Neuronal stem cell (in vitro differentiated cells): ENCODE data around the gene HPSE2.
A peak's percentile ranks its signal among the peaks of the same experiment; 100 is the strongest.

ENCODE experiments used
- DNase-seq: peaks from one replicate; pipeline ENCODE4 v3.0.0-alpha.2; 2013; ENCODE audit warnings: low spot score
- H2AFZ ChIP-seq: one replicate; pipeline ENCODE4 v1.6.1; 2013; ENCODE audit warnings: mild to moderate bottlenecking, low read length, inconsistent platforms
- H2AK5ac ChIP-seq: 2 replicates; pipeline ENCODE4 v1.6.1; 2013; ENCODE audit warnings: low read depth, mild to moderate bottlenecking, inconsistent platforms, low read length, moderate library complexity, mixed read lengths
- H2BK120ac ChIP-seq: 2 replicates; pipeline ENCODE4 v1.6.1; 2013; ENCODE audit warnings: low read depth, mild to moderate bottlenecking, inconsistent platforms, low read length, moderate library complexity, mixed read lengths
- H2BK12ac ChIP-seq: one replicate; pipeline ENCODE4 v1.6.1; 2013; ENCODE audit warnings: low read length, inconsistent platforms
- H2BK15ac ChIP-seq: 2 replicates; pipeline ENCODE4 v1.6.1; 2013; ENCODE audit warnings: mild to moderate bottlenecking, low read length, inconsistent platforms, mixed read lengths
- H2BK5ac ChIP-seq: one replicate; pipeline ENCODE4 v1.6.1; 2013; ENCODE audit warnings: inconsistent platforms, mild to moderate bottlenecking, low read length, moderate library complexity
- H3K14ac ChIP-seq: one replicate; pipeline ENCODE4 v1.6.1; 2013; ENCODE audit warnings: low read length, inconsistent platforms
- H3K18ac ChIP-seq: 2 replicates; pipeline ENCODE4 v1.6.1; 2013; ENCODE audit warnings: low read length, inconsistent platforms
- H3K23ac ChIP-seq: 2 replicates; pipeline ENCODE4 v1.6.1; 2013; ENCODE audit warnings: low read depth, mild to moderate bottlenecking, mixed read lengths, low read length, inconsistent platforms; ENCODE audit not compliant: poor library complexity
- H3K27ac ChIP-seq: replicated peaks from 3 replicates; pipeline ENCODE4 v1.5.1; 2013; ENCODE audit warnings: low read length, inconsistent platforms
- H3K27me3 ChIP-seq, 3 experiments: 2 replicates each; pipeline ENCODE4 v1.6.1; 2013; ENCODE audit warnings: low read length in 3 of 3, mild to moderate bottlenecking in 2 of 3, inconsistent platforms in 1 of 3, low read depth in 1 of 3, mixed read lengths in 1 of 3, moderate library complexity in 1 of 3; ENCODE audit not compliant: control insufficient read depth in 3 of 3, insufficient read depth in 3 of 3
- H3K36me3 ChIP-seq, 2 donors: replicated peaks in 1 of 2; 2 replicates each; pipeline ENCODE4 v1.6.1; 2013; ENCODE audit warnings: low read length in 2 of 2; ENCODE audit not compliant: control insufficient read depth in 2 of 2, insufficient read depth in 2 of 2
- H3K4ac ChIP-seq: 2 replicates; pipeline ENCODE4 v1.6.1; 2013; ENCODE audit warnings: inconsistent platforms, mild to moderate bottlenecking, low read length, moderate library complexity
- H3K4me1 ChIP-seq, 2 donors: 1 replicate in 1 of 2; 2 replicates in 1 of 2; pipeline ENCODE4 v1.6.1; 2013; ENCODE audit warnings: low read length in 2 of 2, low read depth in 1 of 2; ENCODE audit not compliant: control insufficient read depth in 2 of 2, insufficient read depth in 1 of 2
- H3K4me2 ChIP-seq: one replicate; pipeline ENCODE4 v1.6.1; 2013; ENCODE audit warnings: mild to moderate bottlenecking, low read length, inconsistent platforms; ENCODE audit not compliant: insufficient read depth, poor library complexity, severe bottlenecking
- H3K4me3 ChIP-seq, 2 donors: 2 replicates each; pipeline ENCODE4 v1.5.1; 2013; ENCODE audit warnings: low read length in 2 of 2, mild to moderate bottlenecking in 2 of 2, inconsistent platforms in 1 of 2, moderate library complexity in 1 of 2
- H3K79me1 ChIP-seq: one replicate; pipeline ENCODE4 v1.6.1; 2013; ENCODE audit warnings: low read depth, mild to moderate bottlenecking, inconsistent platforms, low read length, moderate library complexity
- H3K9ac ChIP-seq: one replicate; pipeline ENCODE4 v1.6.1; 2013; ENCODE audit warnings: mild to moderate bottlenecking, low read depth, low read length, inconsistent platforms; ENCODE audit not compliant: poor library complexity
- H3K9me3 ChIP-seq, 2 donors: replicated peaks in 1 of 2; 2 replicates each; pipeline versions ENCODE3 to v1.6.1; 2013; ENCODE audit warnings: low read length in 2 of 2, mild to moderate bottlenecking in 2 of 2, inconsistent platforms in 1 of 2, low read depth in 1 of 2, mixed read lengths in 1 of 2, moderate library complexity in 1 of 2; ENCODE audit not compliant: control insufficient read depth in 2 of 2, insufficient read depth in 1 of 2
- H4K8ac ChIP-seq: one replicate; pipeline ENCODE4 v1.6.1; 2013; ENCODE audit warnings: low read depth, mild to moderate bottlenecking, inconsistent platforms, low read length, moderate library complexity
- H4K91ac ChIP-seq: one replicate; pipeline ENCODE4 v1.6.1; 2013; ENCODE audit warnings: low read length, low read depth, mild to moderate bottlenecking, inconsistent platforms; ENCODE audit not compliant: poor library complexity
- WGBS, 2 donors: extraction: QIAGEN DNeasy Blood & Tissue Kit; methylation state at CpG; one replicate each; pipeline ENCODE4 v1.1.7; 2013; ENCODE audit warnings: missing lambda C conversion rate in 2 of 2, mixed read lengths in 1 of 2; ENCODE audit not compliant: insufficient read length in 2 of 2, insufficient replicate concordance in 1 of 2; ENCODE audit errors: extremely low coverage in 2 of 2; 5-methylcytosine and 5-hydroxymethylcytosine counted together

The HPSE2 gene

GRCh38 chr10:98492763-98493162, 742.9 kb downstream of the HPSE2 start:
- H3K4me2 ChIP-seq = no peak overlapping the region
- no peak overlapping the region for H4K91ac ChIP-seq
- H2BK12ac ChIP-seq = no peak overlapping the region
- H3K14ac ChIP-seq = no peak overlapping the region
- H2AK5ac ChIP-seq = no peak overlapping the region
- H3K23ac ChIP-seq = no peak overlapping the region
- no peak overlapping the region for H2BK15ac ChIP-seq
- no peaks in the 10 kb centered on the region for H3K9me3 ChIP-seq
- H2AFZ ChIP-seq = no peak overlapping the region
- H3K18ac ChIP-seq = no peak overlapping the region
- H3K4me3 ChIP-seq = no peak overlapping the region
- H3K27ac ChIP-seq = no peak overlapping the region
- H4K8ac ChIP-seq = no peak overlapping the region
- peaks cover 0 to 2% of the 10 kb centered on the region in 2 donors for H3K36me3 ChIP-seq
- no peak overlapping the region for H2BK120ac ChIP-seq
- no peak overlapping the region for H3K9ac ChIP-seq
- no peak for DNase-seq
- WGBS, 2 donors = no CpG with 5 or more reads among the region's 1 CpG
- H3K79me1 ChIP-seq = no peaks in the 10 kb centered on the region
- H2BK5ac ChIP-seq = no peak overlapping the region
- H3K27me3 ChIP-seq = no peaks in the 10 kb centered on the region
- H3K4me1 ChIP-seq = no peaks in the 10 kb centered on the region
- no peak overlapping the region for H3K4ac ChIP-seq

GRCh38 chr10:98489561-98490481, 745.8 kb downstream of the HPSE2 start:
- Histone ChIP-seq H4K8ac (peak overlapping the region; percentile 19), H2AK5ac (no peak overlapping the region), H3K23ac (no peak overlapping the region), H2BK12ac (no peak overlapping the region), H2BK120ac (no peak overlapping the region), H3K36me3 (peaks cover 0 to 2% of the 10 kb centered on the region in 2 donors), H3K27me3 (no peaks in the 10 kb centered on the region), H2BK5ac (no peak overlapping the region), H3K4me3 (no peak overlapping the region), H3K27ac (no peak overlapping the region), H3K9me3 (no peaks in the 10 kb centered on the region), H3K18ac (peak overlapping the region; percentile 33), H3K4me2 (no peak overlapping the region), H3K14ac (no peak overlapping the region), H2AFZ (no peak overlapping the region), H3K4ac (no peak overlapping the region), H2BK15ac (no peak overlapping the region), H3K9ac (no peak overlapping the region), H3K79me1 (no peaks in the 10 kb centered on the region), H4K91ac (no peak overlapping the region), H3K4me1 (peaks cover 0 to 2% of the 10 kb centered on the region in 2 donors)
- DNase-seq = no peak
- WGBS, 2 donors = no CpG with 5 or more reads among the region's 13 CpGs

GRCh38 chr10:98488669-98489430, 746.8 kb downstream of the HPSE2 start:
- no peak overlapping the region for H3K14ac ChIP-seq
- no peak overlapping the region for H2BK12ac ChIP-seq
- H3K36me3 ChIP-seq = peaks cover 0 to 2% of the 10 kb centered on the region in 2 donors
- H3K4me1 ChIP-seq = peaks cover 0 to 2% of the 10 kb centered on the region in 2 donors
- H3K27ac ChIP-seq = no peak overlapping the region
- H2BK5ac ChIP-seq = no peak overlapping the region
- no peak overlapping the region for H4K8ac ChIP-seq
- H3K9me3 ChIP-seq = no peaks in the 10 kb centered on the region
- H3K4me3 ChIP-seq = no peak overlapping the region
- no peak overlapping the region for H3K4me2 ChIP-seq
- no peak overlapping the region for H4K91ac ChIP-seq
- H3K18ac ChIP-seq = no peak overlapping the region
- H2AK5ac ChIP-seq = no peak overlapping the region
- no peaks in the 10 kb centered on the region for H3K79me1 ChIP-seq
- H2BK15ac ChIP-seq = no peak overlapping the region
- H2BK120ac ChIP-seq = no peak overlapping the region
- no peak overlapping the region for H3K4ac ChIP-seq
- H2AFZ ChIP-seq = no peak overlapping the region
- no CpG with 5 or more reads among the region's 1 CpG for WGBS, 2 donors
- no peak for DNase-seq
- no peak overlapping the region for H3K23ac ChIP-seq
- no peaks in the 10 kb centered on the region for H3K27me3 ChIP-seq
- H3K9ac ChIP-seq = no peak overlapping the region

GRCh38 chr10:98487649-98488048, 748.0 kb downstream of the HPSE2 start:
- Histone ChIP-seq H3K4ac (no peak overlapping the region), H3K18ac (no peak overlapping the region), H3K27ac (no peak overlapping the region), H2BK5ac (no peak overlapping the region), H2BK15ac (no peak overlapping the region), H3K4me3 (no peak overlapping the region), H2BK12ac (no peak overlapping the region), H3K4me2 (no peak overlapping the region), H2AFZ (no peak overlapping the region), H3K36me3 (peaks cover 0 to 2% of the 10 kb centered on the region in 2 donors), H3K79me1 (no peaks in the 10 kb centered on the region), H3K23ac (no peak overlapping the region), H3K27me3 (no peaks in the 10 kb centered on the region), H4K8ac (no peak overlapping the region), H3K4me1 (peaks cover 0 to 2% of the 10 kb centered on the region in 2 donors), H3K14ac (no peak overlapping the region), H2BK120ac (no peak overlapping the region), H2AK5ac (no peak overlapping the region), H4K91ac (no peak overlapping the region), H3K9me3 (no peaks in the 10 kb centered on the region), H3K9ac (no peak overlapping the region)
- no CpG with 5 or more reads among the region's 3 CpGs for WGBS, 2 donors
- no peak for DNase-seq
